Measurements from ENCODE around the gene TSEN34.

GRCh38 chr19:54231077-54231931 lies 40.2 kb downstream of the TSEN34 start:
- TF ChIP-seq CTCF (IDR thresholded peaks at IDR 0.05; ENCODE audit: insufficient read depth, low read depth, low read length) (peak; percentile 89), EZH2 (IDR thresholded peaks at IDR 0.05; ENCODE audit: insufficient read depth, low read length) (no peak)

All from astrocyte (in vitro differentiated cells and primary cell).